CD14-positive monocyte (primary cell): ENCODE results near the gene MPRIP. TPM values are rescaled to one million over a fixed set of nuclear protein-coding genes. Genes with fewer than 3 reads are reported as not detected.

Experiments used
- DNase-seq, 3 donors: peaks; one replicate each; pipeline ENCODE4 v3.0.0-alpha.2; 2011 to 2022
- H2AFZ ChIP-seq: 2 replicates; pipeline ENCODE4 v1.6.0; 2012; ENCODE audit warnings: mild to moderate bottlenecking, low read depth, low read length, inconsistent platforms; ENCODE audit not compliant: insufficient read depth, poor library complexity, severe bottlenecking
- H3K27ac ChIP-seq, 2 donors: 1 replicate in 1 of 2; 2 replicates in 1 of 2; pipeline ENCODE4 v1.5.1; 2012 to 2013; ENCODE audit warnings: low read length in 2 of 2, control low read depth in 1 of 2, inconsistent platforms in 1 of 2, low read depth in 1 of 2, mild to moderate bottlenecking in 1 of 2
- H3K27me3 ChIP-seq, 2 donors: one replicate each; pipeline versions ENCODE4 v1.6.0 to v1.6.1; 2011 to 2013; ENCODE audit warnings: low read length in 2 of 2; ENCODE audit not compliant: control insufficient read depth in 2 of 2, insufficient read depth in 2 of 2
- H3K36me3 ChIP-seq, 2 donors: replicated peaks in 1 of 2; 1 replicate in 1 of 2; 2 replicates in 1 of 2; pipeline versions ENCODE4 v1.5.1 to v1.6.1; 2012 to 2013; ENCODE audit warnings: low read length in 2 of 2, control low read depth in 1 of 2, inconsistent platforms in 1 of 2, mild to moderate bottlenecking in 1 of 2; ENCODE audit not compliant: insufficient read depth in 2 of 2, control insufficient read depth in 1 of 2
- H3K4me1 ChIP-seq, 2 donors: 1 replicate in 1 of 2; 2 replicates in 1 of 2; pipeline versions ENCODE4 v1.5.1 to v1.6.1; 2012 to 2013; ENCODE audit warnings: low read length in 2 of 2, control low read depth in 1 of 2, inconsistent platforms in 1 of 2, mild to moderate bottlenecking in 1 of 2, moderate library complexity in 1 of 2; ENCODE audit not compliant: insufficient read depth in 2 of 2, control insufficient read depth in 1 of 2
- H3K4me2 ChIP-seq: replicated peaks from 2 replicates; pipeline ENCODE3; 2012; ENCODE audit warnings: low read length, moderate library complexity, mild to moderate bottlenecking; ENCODE audit not compliant: poor library complexity, severe bottlenecking; ENCODE audit errors: extremely low read depth
- H3K4me3 ChIP-seq, 3 experiments: fragments of 200-600 bp in 1 of 3; sonication (generic) in 1 of 3; replicated peaks in 1 of 3; 1 replicate in 2 of 3; 2 replicates in 1 of 3; pipeline ENCODE4 v1.5.1; 2011 to 2013; ENCODE audit warnings: low read length in 3 of 3, mild to moderate bottlenecking in 3 of 3, control low read depth in 2 of 3, low read depth in 2 of 3, inconsistent platforms in 1 of 3, moderate library complexity in 1 of 3
- H3K79me2 ChIP-seq: 2 replicates; pipeline ENCODE4 v1.6.0; 2012; ENCODE audit warnings: mild to moderate bottlenecking, control low read depth, inconsistent platforms, low read length, moderate library complexity; ENCODE audit not compliant: insufficient read depth
- H3K9ac ChIP-seq: 2 replicates; pipeline ENCODE4 v1.6.0; 2017; ENCODE audit warnings: low read length, mild to moderate bottlenecking; ENCODE audit not compliant: insufficient read depth, poor library complexity, severe bottlenecking
- H3K9me3 ChIP-seq, 2 donors: replicated peaks in 1 of 2; 1 replicate in 1 of 2; 2 replicates in 1 of 2; pipeline versions ENCODE4 v1.5.1 to v1.6.1; 2012 to 2013; ENCODE audit warnings: low read length in 2 of 2, control low read depth in 1 of 2; ENCODE audit not compliant: control insufficient read depth in 1 of 2, insufficient read depth in 1 of 2
- H4K20me1 ChIP-seq: 2 replicates; pipeline ENCODE4 v1.6.0; 2012; ENCODE audit warnings: mild to moderate bottlenecking, low read length, control low read depth, moderate library complexity; ENCODE audit not compliant: insufficient read depth
- H3K27ac Mint-ChIP-seq, 7 donors: one replicate each; pipeline ENCODE4 v1.8.0; 2020; ENCODE audit warnings: mild to moderate bottlenecking in 7 of 7, mixed read lengths in 7 of 7, moderate library complexity in 6 of 7, inconsistent platforms in 2 of 7
- H3K27me3 Mint-ChIP-seq, 3 donors: one replicate each; pipeline ENCODE4 v1.8.0; 2021 to 2022; ENCODE audit warnings: low read depth in 3 of 3, mild to moderate bottlenecking in 3 of 3, mixed read lengths in 3 of 3, moderate library complexity in 3 of 3, inconsistent platforms in 1 of 3
- H3K36me3 Mint-ChIP-seq, 2 donors: one replicate each; pipeline ENCODE4 v1.8.0; 2020; ENCODE audit warnings: mixed read lengths in 2 of 2, inconsistent platforms in 1 of 2, mild to moderate bottlenecking in 1 of 2
- H3K4me1 Mint-ChIP-seq: one replicate; pipeline ENCODE4 v1.8.0; 2020; ENCODE audit warnings: mild to moderate bottlenecking, mixed read lengths
- H3K4me3 Mint-ChIP-seq, 2 donors: one replicate each; pipeline ENCODE4 v1.8.0; 2020; ENCODE audit warnings: mild to moderate bottlenecking in 2 of 2, mixed read lengths in 2 of 2, moderate library complexity in 1 of 2
- H3K9me3 Mint-ChIP-seq, 7 donors: one replicate each; pipeline ENCODE4 v1.8.0; 2020 to 2022; ENCODE audit warnings: mixed read lengths in 7 of 7, mild to moderate bottlenecking in 6 of 7, moderate library complexity in 6 of 7, inconsistent platforms in 2 of 7
- CTCF ChIP-seq: fragments of 200-600 bp; IDR thresholded peaks from one replicate; pipeline ENCODE4 v1.8.0; 2022; ENCODE audit warnings: antibody characterized with exemption, mild to moderate bottlenecking
- WGBS: methylation state at CpG from one replicate; pipeline ENCODE4 v1.1.5; 2013; ENCODE audit warnings: missing lambda C conversion rate; ENCODE audit not compliant: insufficient coverage; 5-methylcytosine and 5-hydroxymethylcytosine counted together
- intact Hi-C, 2 donors: fragments of 100-400 bp; cut with micrococcal nuclease; formaldehyde crosslinking; loops; one replicate each; pipeline versions ENCODE4 v1.15.0 to v1.15.1; 2023
- polyA plus RNA-seq, 3 donors: library from polyadenylated mRNA; depleted of rRNA in 1 of 3; unstranded in 2 of 3; stranded (reverse) in 1 of 3; fragments of 300-500 nt in 2 of 3; fragments of >200 nt in 1 of 3; fragmentation: Illumina TruSeq in 2 of 3; gene quantifications; 1 replicate in 2 of 3; 2 replicates in 1 of 3; pipeline ENCODE4 v1.2.3, GENCODE V29; 2012 to 2021

MPRIP gene
- polyA plus RNA-seq, 3 donors = 2.0 to 48.7 (median 2.5) TPM

DNA sequence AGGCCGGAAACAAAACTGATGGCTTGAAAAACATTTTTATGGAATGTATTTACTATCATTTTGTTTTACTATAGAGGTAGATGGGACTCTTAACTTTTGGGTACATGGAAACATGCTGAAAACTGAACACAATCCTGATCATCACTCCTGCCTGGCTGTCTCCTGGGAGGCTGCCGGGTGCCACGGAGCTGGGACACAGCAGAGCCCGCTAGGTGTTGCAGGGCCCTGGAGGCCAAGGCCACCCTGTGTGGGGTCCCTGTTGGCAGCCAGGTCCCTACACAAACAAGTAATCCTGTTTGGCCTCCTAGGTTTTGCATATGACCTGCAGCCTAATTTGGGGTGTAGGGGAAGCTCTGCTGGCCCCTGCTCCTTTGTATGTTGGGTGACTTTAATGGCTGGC is 146.3 kb downstream of the MPRIP start:
- Histone ChIP-seq H3K4me2 (no peak overlapping the region), H3K4me1 (peaks cover 22% of the 10 kb centered on the region in 2 donors), H3K36me3 (peaks cover 5 to 45% of the 10 kb centered on the region in 2 donors), H3K4me3 (no peak overlapping the region), H3K27ac (no peak overlapping the region), H3K9me3 (no peaks in the 10 kb centered on the region), H2AFZ (no peak overlapping the region), H3K9ac (no peak overlapping the region), H3K27me3 (no peaks in the 10 kb centered on the region), H3K79me2 (no peaks in the 10 kb centered on the region), H4K20me1 (no peaks in the 10 kb centered on the region)
- intact Hi-C loops = no loop called here
- no peak overlapping the region for H3K4me3 Mint-ChIP-seq
- H3K27ac Mint-ChIP-seq = no peak overlapping the region
- no peaks in the 10 kb centered on the region for H3K27me3 Mint-ChIP-seq
- no peak for DNase-seq
- H3K9me3 Mint-ChIP-seq = no peaks in the 10 kb centered on the region
- H3K36me3 Mint-ChIP-seq = peaks cover 27 to 34% of the 10 kb centered on the region in 2 donors
- WGBS = no CpG with 5 or more reads among the region's 4 CpGs
- H3K4me1 Mint-ChIP-seq = peaks cover 33% of the 10 kb centered on the region
- TF ChIP-seq CTCF = no peak

GRCh38 chr17:17189559-17189958 is 147.3 kb downstream of the MPRIP start:
- no peak overlapping the region for H3K27ac ChIP-seq
- intact Hi-C loops = no loop called here

More at GRCh38 chr17:17189559-17189958, 147.3 kb downstream of the MPRIP start:
- Mint-ChIP-seq H3K4me3 (no peak overlapping the region), H3K9me3 (no peaks in the 10 kb centered on the region), H3K27ac (no peak overlapping the region), H3K27me3 (no peaks in the 10 kb centered on the region), H3K4me1 (peaks cover 24% of the 10 kb centered on the region), H3K36me3 (peaks cover 21 to 26% of the 10 kb centered on the region in 2 donors)
- Histone ChIP-seq H3K9me3 (no peaks in the 10 kb centered on the region), H3K9ac (no peak overlapping the region), H4K20me1 (no peaks in the 10 kb centered on the region), H3K4me3 (no peak overlapping the region), H3K4me2 (no peak overlapping the region), H3K27me3 (no peaks in the 10 kb centered on the region), H3K4me1 (peaks cover 14 to 17% of the 10 kb centered on the region in 2 donors), H3K79me2 (no peaks in the 10 kb centered on the region), H2AFZ (no peak overlapping the region), H3K36me3 (peaks cover 1 to 36% of the 10 kb centered on the region in 2 donors)
- 62% methylated on average over 3 of the region's 4 CpGs for WGBS
- no peak for TF ChIP-seq CTCF
- DNase-seq = no peak
